HFF-Myc (cell line): ENCODE results near the gene MERTK.
"Not testable (repeated sequence)": the region's sequence is repeated elsewhere in the genome, so short reads cannot be mapped to it uniquely, and the experiment has no call there.

Experiments
- DNase-seq: peaks from one replicate; pipeline ENCODE4 v3.0.0-alpha.2; 2011; ENCODE audit warnings: low read depth; ENCODE audit errors: extremely low read depth
- H3K4me3 ChIP-seq: replicated peaks from 2 replicates; pipeline ENCODE4 v1.5.1; 2011; ENCODE audit warnings: low read depth, mild to moderate bottlenecking, control low read depth, low read length
- CTCF ChIP-seq: IDR thresholded peaks from 2 replicates; pipeline ENCODE4 v1.5.1; 2012; ENCODE audit warnings: mild to moderate bottlenecking, low read depth, low read length, control low read depth; ENCODE audit errors: missing control alignments

Gene MERTK

DNA sequence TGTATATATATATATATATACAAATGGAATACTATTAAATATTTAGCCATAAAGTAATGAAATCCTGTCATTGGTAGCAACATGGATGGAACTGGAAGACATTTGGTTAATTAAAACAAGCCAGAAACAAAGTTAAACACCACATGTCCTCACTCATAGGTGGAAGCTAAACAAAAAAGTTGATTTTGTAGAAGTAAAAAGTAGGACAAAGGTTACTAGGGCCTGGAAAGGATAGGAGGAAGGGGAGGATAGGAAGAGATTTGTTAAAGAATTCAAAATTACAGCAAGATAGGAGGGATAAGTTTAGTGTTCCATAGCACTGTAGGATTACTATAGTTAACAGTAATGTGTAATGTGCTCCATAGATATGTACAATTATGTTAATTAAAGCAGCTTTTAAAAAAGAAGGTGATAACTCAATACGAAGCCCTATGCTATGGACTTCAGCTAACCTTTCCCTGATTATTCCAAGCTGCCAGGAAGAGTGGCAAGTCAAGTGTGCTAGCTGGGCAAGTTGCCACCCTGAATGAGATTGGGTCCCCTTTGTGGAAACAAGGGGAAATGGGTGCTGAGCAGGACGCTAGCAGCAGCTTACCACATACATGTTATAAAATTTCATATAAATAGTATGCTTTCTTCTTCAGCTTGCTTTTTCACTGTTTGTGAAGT is 12.3 kb downstream of the MERTK start:
- TF ChIP-seq CTCF = no peak
- no peak for DNase-seq

DNA sequence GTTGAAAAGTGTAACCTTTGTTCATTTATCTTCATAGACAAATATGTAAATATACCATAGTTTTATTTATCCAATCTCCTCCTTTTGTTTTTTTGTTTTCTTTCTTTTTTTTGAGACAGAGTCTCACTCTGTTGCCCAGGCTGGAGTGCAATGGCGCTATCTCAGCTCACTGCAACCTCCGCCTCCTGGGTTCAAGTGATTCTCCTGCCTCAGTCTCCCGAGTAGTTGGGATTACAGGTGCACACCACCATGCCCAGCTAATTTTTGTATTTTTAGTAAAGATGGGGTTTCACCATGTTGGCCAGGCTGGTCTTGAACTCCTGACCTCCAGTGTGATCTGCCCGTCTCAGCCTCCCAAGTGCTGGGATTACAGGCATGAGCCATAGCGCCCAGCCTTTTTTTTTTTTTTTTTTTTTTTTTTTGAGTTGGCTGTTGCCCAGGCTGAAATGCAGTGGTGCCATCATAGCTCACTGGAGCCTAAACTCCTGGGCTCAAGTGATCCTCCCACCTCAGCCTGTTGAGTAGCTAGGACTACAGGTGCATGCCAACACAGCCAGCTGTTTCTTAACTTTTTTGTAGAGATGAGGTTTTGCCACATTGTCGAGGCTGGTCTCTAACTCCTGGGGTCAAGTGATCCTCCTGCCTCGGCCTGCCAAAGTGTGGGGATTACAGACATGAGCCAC is 13.0 kb downstream of the MERTK start:
- DNase-seq, H3K4me3 ChIP-seq: not testable (repeated sequence)

More for the DNA sequence above, 12.3 kb downstream of the MERTK start:
- H3K4me3 ChIP-seq = no peak overlapping the region

DNA sequence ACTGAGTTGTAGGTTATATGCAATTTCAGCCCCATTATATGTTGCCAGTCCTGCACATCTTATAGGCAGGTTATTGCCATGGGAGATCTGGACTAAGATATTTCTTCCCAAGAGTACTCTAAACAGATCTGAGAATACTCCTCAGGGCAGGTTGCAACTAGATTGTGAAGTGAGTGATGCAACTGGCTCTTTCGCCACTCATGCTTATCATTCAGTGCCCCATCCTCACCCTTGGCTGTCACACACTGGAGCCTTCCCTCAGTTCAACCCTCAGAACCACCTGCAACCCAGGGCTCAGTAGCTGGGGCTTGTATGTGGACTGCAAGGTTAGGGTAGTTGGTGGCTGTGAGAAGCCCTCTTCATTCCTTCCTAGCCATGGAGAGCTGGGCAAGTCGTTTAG is 14.1 kb downstream of the MERTK start:
- TF ChIP-seq CTCF = no peak
- no peak overlapping the region for H3K4me3 ChIP-seq
- no peak for DNase-seq

DNA sequence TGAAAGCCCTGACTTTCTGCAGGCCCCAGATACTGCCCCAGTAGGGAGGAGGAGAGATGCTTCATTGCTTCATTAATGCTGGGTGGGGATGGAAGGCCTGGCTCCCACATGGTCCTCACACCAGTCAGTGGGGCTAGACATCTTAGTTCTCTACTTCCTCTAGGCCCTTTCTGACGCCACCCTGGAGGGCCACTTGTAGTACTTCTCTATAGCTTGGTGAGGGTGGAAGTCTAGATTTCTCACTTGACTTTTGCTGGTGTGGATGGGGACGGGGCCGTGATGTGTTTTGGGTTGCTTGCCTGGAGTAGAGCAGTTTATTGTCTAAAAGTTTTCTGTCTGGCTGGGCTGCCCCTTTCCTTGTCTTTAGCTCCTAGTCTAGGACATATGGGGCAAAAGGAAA is 18.7 kb downstream of the MERTK start:
- DNase-seq = no peak
- no peak for TF ChIP-seq CTCF
- H3K4me3 ChIP-seq = no peak overlapping the region

DNA sequence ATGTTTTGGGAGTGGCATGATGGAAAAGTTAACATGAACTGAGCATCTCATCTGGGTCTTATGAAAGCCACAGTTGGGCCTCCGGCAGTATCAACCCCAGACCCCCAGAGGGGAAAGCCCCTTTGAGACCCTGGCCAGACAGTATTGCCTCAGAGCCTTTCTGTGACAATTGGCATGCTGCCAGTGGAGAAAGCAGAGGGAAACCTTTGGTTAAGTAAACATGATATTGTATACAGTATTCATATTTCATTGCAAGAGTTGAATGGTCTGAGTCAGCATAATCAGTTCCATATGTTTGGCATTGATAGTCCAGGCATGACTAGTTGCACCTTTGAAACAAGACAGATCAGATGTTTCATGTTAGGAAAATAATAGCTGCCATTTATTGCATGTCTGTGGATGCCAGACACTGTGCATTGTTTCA is 20.0 kb downstream of the MERTK start:
- DNase-seq = peak; percentile 97
- H3K4me3 ChIP-seq = no peak overlapping the region
- TF ChIP-seq CTCF = no peak

GRCh38 chr2:111919365-111919764 is 21.0 kb downstream of the MERTK start:
- TF ChIP-seq CTCF = no peak
- H3K4me3 ChIP-seq = no peak overlapping the region
- DNase-seq = no peak

GRCh38 chr2:111919794-111920608 is 21.6 kb downstream of the MERTK start:
- H3K4me3 ChIP-seq = no peak overlapping the region
- no peak for TF ChIP-seq CTCF
- no peak for DNase-seq
